ENCODE data around the gene VPS45.

VPS45 gene

DNA sequence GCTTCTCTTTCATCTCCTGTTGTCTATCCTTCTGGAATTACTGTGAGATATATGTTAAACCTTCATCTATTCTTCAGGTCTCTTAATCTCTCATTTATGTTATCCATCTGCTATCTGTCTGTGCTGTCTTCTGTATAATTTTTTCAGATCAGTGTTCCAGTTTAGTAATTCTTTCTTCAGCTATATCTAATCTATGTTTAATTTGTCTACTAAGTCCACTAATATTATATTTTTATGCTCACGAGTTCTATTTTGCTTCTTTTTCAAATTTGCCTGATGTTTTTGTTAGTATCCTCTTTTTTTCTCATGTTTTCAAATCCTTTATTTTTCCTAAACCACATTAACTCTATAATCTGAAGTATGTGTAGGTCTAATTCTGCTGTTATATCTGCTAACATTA, 47.5 kb downstream of the VPS45 start:
- Histone ChIP-seq H2BK15ac (replicated peaks; ENCODE audit: low read depth) (no peak overlapping the region), H2AK5ac (ENCODE audit: low read length) (no peak overlapping the region), H3K4me3 (ENCODE audit: low read length) (no peak overlapping the region), H3K27me3 (ENCODE audit: insufficient read depth, low read length, poor library complexity) (no peaks in the 10 kb centered on the region), H3K56ac (ENCODE audit: low read length) (no peak overlapping the region), H3K18ac (ENCODE audit: low read length) (no peak overlapping the region), H3K9ac (ENCODE audit: low read length) (no peak overlapping the region), H3K4me1 (ENCODE audit: control insufficient read depth, low read depth, low read length) (no peaks in the 10 kb centered on the region), H3K79me1 (ENCODE audit: low read length) (no peaks in the 10 kb centered on the region), H4K5ac (ENCODE audit: low read length) (no peak overlapping the region), H2BK120ac (ENCODE audit: low read depth, low read length) (no peak overlapping the region), H3K4ac (ENCODE audit: low read depth, low read length) (no peak overlapping the region), H2BK5ac (ENCODE audit: low read length) (no peak overlapping the region), H3K36me3 (ENCODE audit: control insufficient read depth, insufficient read depth, low read length) (no peaks in the 10 kb centered on the region), H3K23ac (ENCODE audit: low read length) (no peak overlapping the region), H3K79me2 (ENCODE audit: control insufficient read depth, insufficient read depth, low read length) (no peaks in the 10 kb centered on the region), H3K27ac (ENCODE audit: low read depth, low read length) (no peak overlapping the region), H4K8ac (ENCODE audit: low read depth, low read length) (no peak overlapping the region), H3K4me2 (ENCODE audit: low read length) (no peak overlapping the region)
- whole genome bisulfite sequencing (ENCODE audit: extremely low coverage, insufficient coverage, low lambda C conversion rate) = no CpG with 5 or more reads among the region's 1 CpG
- DNase-seq = no peak

DNA sequence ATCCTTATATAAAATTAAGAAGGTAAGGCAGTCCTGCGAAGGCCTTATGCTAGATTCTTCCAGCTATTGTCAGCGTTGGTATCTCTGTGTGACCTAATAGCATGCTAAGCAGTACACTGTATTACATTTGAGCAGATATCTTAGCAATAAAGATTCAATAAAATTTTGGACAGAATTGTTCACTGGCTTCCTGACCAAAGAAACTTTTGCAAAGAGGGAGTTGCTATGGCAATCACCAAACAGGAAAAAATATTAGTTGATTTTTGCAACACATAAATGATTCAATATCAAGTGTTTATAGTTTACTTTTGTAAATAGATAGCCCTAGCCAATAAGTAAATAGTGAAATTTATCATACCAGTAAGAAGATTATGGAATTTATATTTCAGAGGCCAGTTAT, 51.1 kb downstream of the VPS45 start:
- H4K8ac ChIP-seq (ENCODE audit: low read depth, low read length) = no peak overlapping the region
- no peaks in the 10 kb centered on the region for H3K36me3 ChIP-seq (ENCODE audit: control insufficient read depth, insufficient read depth, low read length)
- H3K79me2 ChIP-seq (ENCODE audit: control insufficient read depth, insufficient read depth, low read length) = no peaks in the 10 kb centered on the region
- H3K27me3 ChIP-seq (ENCODE audit: insufficient read depth, low read length, poor library complexity) = no peaks in the 10 kb centered on the region
- no peak overlapping the region for H2BK15ac ChIP-seq (replicated peaks; ENCODE audit: low read depth)
- H4K5ac ChIP-seq (ENCODE audit: low read length) = no peak overlapping the region
- no CpG with 5 or more reads among the region's 2 CpGs for WGBS (ENCODE audit: extremely low coverage, insufficient coverage, low lambda C conversion rate)
- no peak overlapping the region for H3K23ac ChIP-seq (ENCODE audit: low read length)
- no peak overlapping the region for H3K4me2 ChIP-seq (ENCODE audit: low read length)
- H3K4ac ChIP-seq (ENCODE audit: low read depth, low read length) = no peak overlapping the region
- H3K27ac ChIP-seq (ENCODE audit: low read depth, low read length) = no peak overlapping the region
- H3K4me1 ChIP-seq (ENCODE audit: control insufficient read depth, low read depth, low read length) = no peaks in the 10 kb centered on the region
- no peak for DNase-seq
- H2BK5ac ChIP-seq (ENCODE audit: low read length) = no peak overlapping the region
- no peak overlapping the region for H3K9ac ChIP-seq (ENCODE audit: low read length)
- no peak overlapping the region for H3K56ac ChIP-seq (ENCODE audit: low read length)
- H2AK5ac ChIP-seq (ENCODE audit: low read length) = no peak overlapping the region
- no peak overlapping the region for H3K18ac ChIP-seq (ENCODE audit: low read length)
- H2BK120ac ChIP-seq (ENCODE audit: low read depth, low read length) = no peak overlapping the region
- no peak overlapping the region for H3K4me3 ChIP-seq (ENCODE audit: low read length)
- no peaks in the 10 kb centered on the region for H3K79me1 ChIP-seq (ENCODE audit: low read length)

DNA sequence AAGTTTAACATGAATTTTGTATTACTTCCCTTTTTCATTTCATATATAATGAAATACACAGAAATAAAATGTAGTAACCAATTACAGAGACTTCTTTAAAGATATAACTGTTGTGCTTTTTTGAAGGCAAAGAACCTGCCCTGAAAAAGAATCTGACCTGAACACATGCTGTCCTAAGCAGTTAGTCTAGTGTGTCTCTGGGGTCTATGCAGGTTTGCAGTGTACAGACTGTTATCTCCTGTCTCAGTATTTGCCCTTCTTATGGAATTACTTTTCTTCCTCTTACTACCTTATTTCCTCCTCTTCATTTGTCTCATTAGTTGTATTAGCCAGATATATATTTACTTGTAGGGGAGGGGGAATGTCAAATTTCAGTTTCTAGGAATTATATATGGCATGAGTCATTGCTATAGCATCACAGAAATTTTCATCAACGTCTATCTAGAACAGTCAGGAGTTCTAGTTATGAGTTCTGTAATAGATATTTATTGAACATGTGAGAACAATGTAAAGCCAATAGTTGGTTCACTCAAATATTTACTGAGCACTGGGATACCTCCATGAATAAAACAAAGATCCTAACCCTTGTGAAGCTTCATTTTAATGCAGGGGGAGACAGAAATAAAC, 53.8 kb downstream of the VPS45 start:
- H4K5ac ChIP-seq (ENCODE audit: low read length) = no peak overlapping the region
- no peak overlapping the region for H3K4ac ChIP-seq (ENCODE audit: low read depth, low read length)
- no peaks in the 10 kb centered on the region for H3K4me1 ChIP-seq (ENCODE audit: control insufficient read depth, low read depth, low read length)
- no peak overlapping the region for H2BK15ac ChIP-seq (replicated peaks; ENCODE audit: low read depth)
- no peaks in the 10 kb centered on the region for H3K27me3 ChIP-seq (ENCODE audit: insufficient read depth, low read length, poor library complexity)
- no peak overlapping the region for H2AK5ac ChIP-seq (ENCODE audit: low read length)
- H3K36me3 ChIP-seq (ENCODE audit: control insufficient read depth, insufficient read depth, low read length) = no peaks in the 10 kb centered on the region
- H3K9ac ChIP-seq (ENCODE audit: low read length) = no peak overlapping the region
- H3K18ac ChIP-seq (ENCODE audit: low read length) = no peak overlapping the region
- no peak overlapping the region for H3K56ac ChIP-seq (ENCODE audit: low read length)
- WGBS (ENCODE audit: extremely low coverage, insufficient coverage, low lambda C conversion rate) = no CpG with 5 or more reads among the region's 1 CpG
- H3K23ac ChIP-seq (ENCODE audit: low read length) = no peak overlapping the region
- H3K27ac ChIP-seq (ENCODE audit: low read depth, low read length) = no peak overlapping the region
- H3K4me2 ChIP-seq (ENCODE audit: low read length) = no peak overlapping the region
- H2BK120ac ChIP-seq (ENCODE audit: low read depth, low read length) = no peak overlapping the region
- H3K4me3 ChIP-seq (ENCODE audit: low read length) = no peak overlapping the region
- no peak overlapping the region for H2BK5ac ChIP-seq (ENCODE audit: low read length)
- no peaks in the 10 kb centered on the region for H3K79me1 ChIP-seq (ENCODE audit: low read length)
- no peak overlapping the region for H4K8ac ChIP-seq (ENCODE audit: low read depth, low read length)
- H3K79me2 ChIP-seq (ENCODE audit: control insufficient read depth, insufficient read depth, low read length) = no peaks in the 10 kb centered on the region
- no peak for DNase-seq

DNA sequence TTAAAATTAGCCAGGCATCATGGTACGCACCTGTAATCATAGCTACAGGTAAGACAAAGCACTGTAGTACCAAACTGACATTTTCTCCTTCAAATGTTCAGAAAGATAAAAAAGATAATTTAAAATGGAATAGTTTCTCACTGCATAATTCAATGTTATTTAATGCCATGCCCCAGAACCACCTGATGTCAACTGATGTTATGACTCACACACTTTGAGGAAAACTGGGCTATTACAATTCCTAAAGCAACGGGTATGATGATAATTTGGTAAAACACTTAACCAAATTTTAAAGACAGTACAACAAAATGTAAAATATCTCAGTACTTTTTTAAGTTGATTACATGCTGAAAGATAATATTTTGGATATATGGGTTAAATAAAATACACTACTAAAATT, 59.2 kb downstream of the VPS45 start:
- no peaks in the 10 kb centered on the region for H3K4me1 ChIP-seq (ENCODE audit: control insufficient read depth, low read depth, low read length)
- no peak overlapping the region for H2BK15ac ChIP-seq (replicated peaks; ENCODE audit: low read depth)
- H3K79me1 ChIP-seq (ENCODE audit: low read length) = no peaks in the 10 kb centered on the region
- no peak overlapping the region for H3K4me2 ChIP-seq (ENCODE audit: low read length)
- no peak overlapping the region for H2AK5ac ChIP-seq (ENCODE audit: low read length)
- no peak for DNase-seq
- no peak overlapping the region for H3K56ac ChIP-seq (ENCODE audit: low read length)
- H4K8ac ChIP-seq (ENCODE audit: low read depth, low read length) = no peak overlapping the region
- no peak overlapping the region for H3K23ac ChIP-seq (ENCODE audit: low read length)
- no peak overlapping the region for H3K4ac ChIP-seq (ENCODE audit: low read depth, low read length)
- no peak overlapping the region for H3K18ac ChIP-seq (ENCODE audit: low read length)
- no peak overlapping the region for H3K27ac ChIP-seq (ENCODE audit: low read depth, low read length)
- WGBS (ENCODE audit: extremely low coverage, insufficient coverage, low lambda C conversion rate) = no CpG with 5 or more reads among the region's 2 CpGs
- H3K9ac ChIP-seq (ENCODE audit: low read length) = no peak overlapping the region
- no peak overlapping the region for H4K5ac ChIP-seq (ENCODE audit: low read length)
- H2BK120ac ChIP-seq (ENCODE audit: low read depth, low read length) = no peak overlapping the region
- no peaks in the 10 kb centered on the region for H3K79me2 ChIP-seq (ENCODE audit: control insufficient read depth, insufficient read depth, low read length)
- H2BK5ac ChIP-seq (ENCODE audit: low read length) = no peak overlapping the region
- no peaks in the 10 kb centered on the region for H3K36me3 ChIP-seq (ENCODE audit: control insufficient read depth, insufficient read depth, low read length)
- no peak overlapping the region for H3K4me3 ChIP-seq (ENCODE audit: low read length)
- no peaks in the 10 kb centered on the region for H3K27me3 ChIP-seq (ENCODE audit: insufficient read depth, low read length, poor library complexity)

DNA sequence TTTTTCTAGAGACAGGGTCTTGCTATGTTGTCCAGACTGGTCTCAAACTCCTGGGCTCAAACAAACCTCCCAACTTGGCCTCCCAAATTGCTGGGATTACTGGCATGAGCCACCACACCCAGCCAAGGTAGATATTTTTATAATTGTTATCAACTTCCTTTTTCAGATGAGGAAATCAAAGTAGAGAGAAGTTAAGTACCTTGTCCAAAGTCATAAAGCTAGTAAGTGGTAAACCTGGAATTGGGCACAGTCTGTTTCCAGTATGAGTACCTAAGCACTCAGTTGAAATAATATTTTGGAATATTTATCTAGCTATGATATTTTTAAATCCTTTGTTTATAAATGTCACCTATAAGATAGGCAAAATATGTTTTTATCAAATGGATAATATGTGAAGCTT, 59.9 kb downstream of the VPS45 start:
- no peak overlapping the region for H4K8ac ChIP-seq (ENCODE audit: low read depth, low read length)
- no peak overlapping the region for H2BK15ac ChIP-seq (replicated peaks; ENCODE audit: low read depth)
- H2BK5ac ChIP-seq (ENCODE audit: low read length) = no peak overlapping the region
- H3K56ac ChIP-seq (ENCODE audit: low read length) = no peak overlapping the region
- H3K79me1 ChIP-seq (ENCODE audit: low read length) = no peaks in the 10 kb centered on the region
- H3K79me2 ChIP-seq (ENCODE audit: control insufficient read depth, insufficient read depth, low read length) = no peaks in the 10 kb centered on the region
- no peaks in the 10 kb centered on the region for H3K27me3 ChIP-seq (ENCODE audit: insufficient read depth, low read length, poor library complexity)
- no peak overlapping the region for H3K27ac ChIP-seq (ENCODE audit: low read depth, low read length)
- no peak overlapping the region for H3K4me3 ChIP-seq (ENCODE audit: low read length)
- H2BK120ac ChIP-seq (ENCODE audit: low read depth, low read length) = no peak overlapping the region
- H3K18ac ChIP-seq (ENCODE audit: low read length) = no peak overlapping the region
- no peak overlapping the region for H3K9ac ChIP-seq (ENCODE audit: low read length)
- no peaks in the 10 kb centered on the region for H3K36me3 ChIP-seq (ENCODE audit: control insufficient read depth, insufficient read depth, low read length)
- no peak overlapping the region for H3K4me2 ChIP-seq (ENCODE audit: low read length)
- H3K23ac ChIP-seq (ENCODE audit: low read length) = no peak overlapping the region
- DNase-seq = no peak
- H3K4ac ChIP-seq (ENCODE audit: low read depth, low read length) = no peak overlapping the region
- H3K4me1 ChIP-seq (ENCODE audit: control insufficient read depth, low read depth, low read length) = no peaks in the 10 kb centered on the region
- H2AK5ac ChIP-seq (ENCODE audit: low read length) = no peak overlapping the region
- H4K5ac ChIP-seq (ENCODE audit: low read length) = no peak overlapping the region

DNA sequence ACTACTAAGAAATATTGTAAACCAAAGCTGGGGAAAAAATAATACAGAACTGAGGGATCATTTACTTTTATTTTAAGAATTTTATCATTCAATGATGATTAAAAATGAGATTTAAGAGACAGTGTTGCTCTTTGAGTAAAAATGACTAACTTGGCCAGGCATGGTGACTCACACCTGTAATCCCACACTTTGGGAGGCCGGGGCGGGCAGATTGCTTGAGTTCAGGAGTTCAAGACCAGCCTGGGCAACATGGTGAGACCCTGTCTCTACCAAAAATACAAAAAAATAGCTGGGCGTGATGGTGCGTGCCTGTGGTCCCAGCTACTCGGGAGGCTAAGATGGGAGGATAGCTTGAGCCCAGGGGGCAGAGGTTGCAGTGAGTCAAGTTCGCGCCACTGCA, 60.3 kb downstream of the VPS45 start:
- Histone ChIP-seq H2AK5ac (ENCODE audit: low read length) (no peak overlapping the region), H2BK120ac (ENCODE audit: low read depth, low read length) (no peak overlapping the region), H4K5ac (ENCODE audit: low read length) (no peak overlapping the region), H3K23ac (ENCODE audit: low read length) (no peak overlapping the region), H3K27me3 (ENCODE audit: insufficient read depth, low read length, poor library complexity) (no peaks in the 10 kb centered on the region), H3K27ac (ENCODE audit: low read depth, low read length) (no peak overlapping the region), H3K36me3 (ENCODE audit: control insufficient read depth, insufficient read depth, low read length) (no peaks in the 10 kb centered on the region), H3K79me2 (ENCODE audit: control insufficient read depth, insufficient read depth, low read length) (no peaks in the 10 kb centered on the region), H3K4me1 (ENCODE audit: control insufficient read depth, low read depth, low read length) (no peaks in the 10 kb centered on the region), H3K4ac (ENCODE audit: low read depth, low read length) (no peak overlapping the region), H3K9ac (ENCODE audit: low read length) (no peak overlapping the region), H3K4me3 (ENCODE audit: low read length) (no peak overlapping the region), H3K18ac (ENCODE audit: low read length) (no peak overlapping the region), H2BK15ac (replicated peaks; ENCODE audit: low read depth) (no peak overlapping the region), H3K4me2 (ENCODE audit: low read length) (no peak overlapping the region), H3K79me1 (ENCODE audit: low read length) (no peaks in the 10 kb centered on the region), H2BK5ac (ENCODE audit: low read length) (no peak overlapping the region), H3K56ac (ENCODE audit: low read length) (no peak overlapping the region), H4K8ac (ENCODE audit: low read depth, low read length) (no peak overlapping the region)
- no peak for DNase-seq
- no CpG with 5 or more reads among the region's 7 CpGs for WGBS (ENCODE audit: extremely low coverage, insufficient coverage, low lambda C conversion rate)

Measured in mesendoderm (in vitro differentiated cells).